ENCODE results near the gene SPEG. TPM values are rescaled to one million over a fixed set of nuclear protein-coding genes. Genes with fewer than 3 reads are reported as not detected.

Gene SPEG
- total RNA-seq, 1 experiment from 2014 or later = 56.6 TPM

- ChIA-PET POLR2A (interaction anchor here (0.7 to 2.0 kb wide), 5 partner anchors 9 to 141 kb away, joined by 3 to 9 read pairs (median 4); partner anchors contain the start of gene GMPPA), RAD21 (ENCODE audit: low non-redundant PET in 1 of 2, low total read pairs in 2 of 2, uncharacterized antibody in 2 of 2, unreplicated experiment in 2 of 2) (interaction anchor here (0.6 to 2.9 kb wide), 22 partner anchors 10 to 253 kb away, joined by 3 to 20 read pairs (median 4); partner anchors contain the start of genes DNPEP (in 1 of the 2) and GMPPA (in 1 of the 2)), CTCF (interaction anchor here (0.6 to 7.7 kb wide), 36 partner anchors 9 to 678 kb away, joined by 3 to 109 read pairs (median 5); partner anchors contain the start of genes CHPF, DNPEP, GMPPA and TMEM198)
- DNase-seq (ENCODE audit: low read depth, low spot score) (peak; percentile 71), ATAC-seq (peak; percentile 95)
- H3K4me3 ChIP-seq (replicated peaks in 1 of 2; ENCODE audit: low read depth in 1 of 2, low read length in 2 of 2) = no peak overlapping the region
- H2AFZ ChIP-seq (ENCODE audit: low read depth, low read length, poor library complexity, severe bottlenecking) = no peak overlapping the region
- H3K4me2 ChIP-seq (ENCODE audit: low read length) = peak overlapping the region; percentile 71
- H3K9me3 ChIP-seq (ENCODE audit: control insufficient read depth in 1 of 2, insufficient read depth in 1 of 2, low read depth in 1 of 2, low read length in 2 of 2) = no peaks in the 10 kb centered on the region
- H4K20me1 ChIP-seq (ENCODE audit: insufficient read depth) = no peaks in the 10 kb centered on the region
- no peaks in the 10 kb centered on the region for H3K79me2 ChIP-seq (ENCODE audit: insufficient read depth, low read length)
- no peak for TF ChIP-seq TCF7L2 (IDR thresholded peaks at IDR 0.05; ENCODE audit: borderline replicate concordance, extremely low read depth, insufficient read depth, insufficient read length)
- TF ChIP-seq CTCF (IDR thresholded peaks at IDR 0.05 in 2 of 3, conservative IDR thresholded peaks at IDR 0.05 in 1 of 3; ENCODE audit: borderline replicate concordance in 1 of 3, insufficient read depth in 1 of 3, low read depth in 2 of 3, low read length in 2 of 3) = peak in 2 of 3 experiments; percentile 95 to 97; a peak in 4 of 6 replicates
- 0 out of 2 replicates have a peak, but pooled peaks have one; percentile 15 for TF ChIP-seq POLR2AphosphoS5 (IDR thresholded peaks at IDR 0.05; ENCODE audit: low read depth, low read length)
- intact Hi-C loops (cut with micrococcal nuclease) = loop anchor here (1.0 to 10.0 kb wide), 5 partner anchors 35 to 356 kb away; partner anchors contain the start of genes CNPPD1, RETREG2 and SLC23A3
- no peaks in the 10 kb centered on the region for H3K27me3 ChIP-seq (ENCODE audit: insufficient read depth, low read length)
- peak overlapping the region; percentile 47; the same call in 1 of the 2 replicates for H3K9ac ChIP-seq (ENCODE audit: low read length)
- H3K9me2 ChIP-seq (ENCODE audit: insufficient read depth) = no peaks in the 10 kb centered on the region
- no peaks in the 10 kb centered on the region for H3K36me3 ChIP-seq (ENCODE audit: control insufficient read depth in 1 of 2, insufficient read depth in 2 of 2, low read length in 2 of 2)
- no TSS peak for BruUV-seq (replicated peaks)
- no peak overlapping the region for H3K27ac ChIP-seq (ENCODE audit: low read depth, low read length)
- peaks cover 13 to 38% of the 10 kb centered on the region in 2 experiments; a peak in 3 of 4 replicates for H3K4me1 ChIP-seq (ENCODE audit: control insufficient read depth in 1 of 2, insufficient read depth in 2 of 2, low read length in 2 of 2)
Measured at GRCh38 chr2:219530048-219530963, 95.7 kb downstream of the SPEG start.
